NCI-H146 treated with DMSO at 0.1 percent for 48 hours (cell line): ENCODE measurements around the gene TLR2.

Experiments
- DNase-seq: peaks from one replicate; lab custom pipeline; 2025; ENCODE audit not compliant: unreplicated experiment; lab: John Stamatoyannopoulos, UW

TLR2 gene

GRCh38 chr4:153728660-153729059 lies 44.6 kb downstream of the TLR2 start:
- no peak for DNase-seq

DNA sequence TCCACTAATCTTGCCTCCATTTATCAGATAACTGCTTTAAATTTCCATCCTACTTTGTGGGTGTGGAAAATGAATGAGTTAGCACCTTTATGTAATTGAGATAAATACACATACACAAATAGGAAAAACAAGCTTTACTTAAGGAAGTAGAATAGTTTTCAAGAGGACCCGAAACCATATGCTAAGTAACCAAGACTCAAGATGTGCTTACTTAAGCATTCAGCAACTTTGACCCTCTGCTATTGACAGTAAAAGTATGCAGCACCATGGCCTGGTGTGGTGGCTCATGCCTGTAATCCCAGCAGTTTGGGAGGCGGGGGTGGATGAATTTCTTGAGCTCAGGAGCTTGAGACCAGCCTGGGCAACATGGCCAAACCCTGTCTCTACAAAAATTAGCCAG lies 45.8 kb downstream of the TLR2 start:
- no peak for DNase-seq

- DNase-seq, result no peak
Observed at GRCh38 chr4:153731239-153731638, 47.2 kb downstream of the TLR2 start.

DNA sequence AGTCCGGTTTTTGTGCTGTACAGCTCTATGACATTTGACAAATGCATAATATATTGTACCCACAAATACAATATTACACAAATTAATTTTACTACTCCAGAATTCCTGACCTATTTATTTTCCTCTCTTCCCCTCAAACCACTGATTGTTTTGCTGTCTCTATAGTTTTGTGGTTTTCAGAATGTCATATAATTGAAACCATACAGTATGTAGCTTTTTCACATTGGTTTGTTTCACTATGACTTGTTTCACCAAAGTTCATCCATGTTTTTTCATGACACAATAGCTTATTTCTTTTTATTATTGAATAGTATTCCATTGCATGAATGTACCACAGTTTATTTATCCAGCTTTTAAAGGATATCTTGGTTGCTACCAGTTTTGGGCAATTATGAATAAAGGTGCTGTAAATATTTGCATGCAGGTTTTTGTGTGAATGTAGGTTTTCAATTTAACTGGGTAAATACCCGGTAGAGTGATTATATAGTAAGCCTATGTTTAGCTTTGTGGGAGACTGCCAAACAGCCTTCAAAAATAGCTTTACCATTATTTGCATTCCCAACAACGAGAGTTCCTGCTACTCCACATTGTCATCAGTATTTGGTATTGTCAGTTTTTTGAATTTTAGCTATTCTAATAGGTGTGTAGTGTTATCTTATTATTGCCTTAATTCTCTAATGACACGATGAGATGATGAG lies 49.8 kb downstream of the TLR2 start:
- no peak for DNase-seq

DNA sequence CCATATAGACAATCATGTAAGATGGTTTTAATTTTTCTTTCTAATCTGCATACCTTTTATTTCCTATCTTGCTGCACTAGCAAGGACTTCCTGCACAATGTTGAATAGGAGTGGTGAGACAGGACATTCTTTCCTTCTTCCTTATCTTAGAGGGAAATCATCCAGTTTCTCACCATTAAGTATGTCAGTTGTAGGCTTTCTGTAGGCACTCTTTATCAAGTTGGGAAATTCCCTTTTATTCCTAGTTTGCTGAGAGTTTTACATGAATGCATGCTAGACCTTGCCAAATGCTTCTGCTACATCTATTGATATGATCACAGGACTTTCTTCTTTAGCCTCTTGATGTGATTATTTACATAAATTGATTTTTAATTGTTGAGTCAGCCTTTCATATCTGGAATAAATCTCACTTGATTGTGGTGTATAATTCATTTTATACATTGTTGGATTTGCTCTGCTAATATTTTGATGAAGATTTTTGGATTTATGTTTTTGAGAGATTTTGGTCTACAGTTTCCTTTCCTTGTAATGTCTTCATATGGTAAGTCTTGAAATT lies 51.9 kb downstream of the TLR2 start:
- no peak for DNase-seq

DNA sequence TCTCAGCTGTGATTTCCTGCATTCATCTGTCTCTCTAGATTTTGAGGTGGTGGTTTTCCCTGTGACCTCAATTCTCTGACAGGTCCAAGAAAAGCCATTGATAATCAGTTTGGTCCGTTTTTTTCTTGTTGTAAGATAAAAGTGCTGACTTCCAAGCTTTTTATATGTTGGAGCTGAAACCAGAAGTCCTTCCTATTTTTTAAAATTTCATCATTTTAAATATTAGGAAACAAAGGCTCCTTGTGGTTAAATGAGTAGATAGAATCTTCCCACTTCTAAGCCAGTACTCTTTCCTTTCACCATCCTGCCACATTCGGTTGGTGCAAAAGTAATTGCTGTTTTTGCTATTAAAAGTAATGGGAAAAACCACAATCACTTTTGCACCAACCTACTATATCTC lies 57.5 kb downstream of the TLR2 start:
- no peak for DNase-seq

- no peak for DNase-seq
Observed at GRCh38 chr4:153745651-153746050, 61.6 kb downstream of the TLR2 start.

DNA sequence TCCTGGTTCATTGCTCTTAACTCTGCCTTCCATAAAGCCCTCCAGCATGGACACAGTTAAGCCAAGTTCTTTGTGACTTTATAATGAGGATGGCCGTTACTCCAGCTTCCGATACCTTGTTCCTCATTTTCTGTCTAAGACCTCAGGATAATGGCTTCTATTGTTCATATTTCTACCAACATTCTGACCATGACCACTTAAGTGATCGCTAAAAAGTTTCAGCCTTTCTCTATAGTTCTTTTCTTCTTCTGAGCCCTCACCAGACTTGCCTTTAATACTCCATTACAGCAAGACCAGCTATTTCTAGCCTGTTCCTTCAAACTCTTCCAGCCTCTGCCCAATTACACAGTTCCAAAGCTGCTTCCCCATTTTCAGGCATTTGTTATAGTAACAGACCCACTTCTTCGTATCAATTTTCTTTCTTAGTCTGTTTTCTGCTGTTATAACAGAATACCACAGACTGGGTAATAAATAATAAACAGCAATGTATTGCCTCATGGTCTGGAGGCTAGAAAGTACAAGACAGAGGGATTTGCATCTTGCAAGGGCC lies 63.4 kb downstream of the TLR2 start:
- no peak for DNase-seq

DNA sequence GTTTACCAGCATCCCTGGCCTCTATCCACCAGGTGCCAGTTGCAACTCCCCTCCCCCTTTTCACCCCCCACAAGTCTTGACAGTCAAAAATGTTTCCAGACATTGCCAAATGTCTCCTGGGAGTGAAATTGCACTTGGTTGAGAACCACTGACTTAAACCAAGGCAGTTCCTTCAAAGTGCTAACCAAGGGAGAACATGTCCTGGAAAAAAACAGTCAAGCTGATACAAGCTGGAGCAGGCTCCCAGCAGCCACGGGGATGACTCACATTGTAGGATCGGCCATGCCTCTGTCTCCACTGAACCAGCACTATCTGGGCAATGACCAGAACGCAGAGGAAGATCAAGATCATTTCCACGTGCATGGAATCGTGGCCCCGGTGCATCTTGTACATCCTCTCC lies 64.3 kb downstream of the TLR2 start:
- no peak for DNase-seq

DNA sequence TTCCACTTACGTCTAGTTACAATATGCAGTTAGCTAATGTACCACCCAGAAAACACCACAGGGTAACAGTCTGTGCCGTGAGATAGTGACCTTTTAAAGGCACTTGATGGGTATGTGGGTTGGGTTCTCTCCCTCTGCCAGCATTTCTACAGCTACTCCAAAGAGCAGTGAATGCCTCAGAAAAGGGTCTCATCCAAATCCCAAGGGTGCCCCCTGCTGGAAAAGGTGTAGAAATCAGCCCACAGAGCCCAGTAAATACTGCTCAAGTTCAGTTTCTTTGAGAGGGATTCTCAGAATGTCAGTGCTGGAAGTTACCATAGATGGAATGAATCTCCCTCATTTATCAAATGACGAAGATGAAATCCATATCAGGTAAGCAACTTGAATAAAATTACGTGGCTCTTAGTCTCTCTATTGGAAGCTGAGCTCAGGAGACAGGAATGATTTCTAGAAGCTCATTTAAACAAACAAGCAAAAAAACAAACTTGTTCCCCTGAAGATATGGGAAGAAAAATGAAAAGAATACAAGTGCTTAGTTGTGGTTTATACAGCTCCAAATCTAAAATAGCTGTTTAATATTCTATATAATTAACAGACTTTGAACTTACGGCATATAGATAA lies 66.2 kb downstream of the TLR2 start:
- peak; percentile 2 for DNase-seq

- DNase-seq, result no peak
Observed at GRCh38 chr4:153755186-153755585, 71.1 kb downstream of the TLR2 start.
